ENCODE data around the gene LHFPL6. TPM values are rescaled to one million over a fixed set of nuclear protein-coding genes. Genes with fewer than 3 reads are reported as not detected.

The LHFPL6 gene
- total RNA-seq, 2 donors from 2014 or later = 0.53 to 2.8 TPM

GRCh38 chr13:39578821-39579291 lies 24.1 kb downstream of the LHFPL6 start:
- Mint-ChIP-seq H3K9me3 (no peaks in the 10 kb centered on the region), H3K27me3 (ENCODE audit: insufficient read depth) (no peaks in the 10 kb centered on the region), H3K36me3 (ENCODE audit: low read depth) (no peaks in the 10 kb centered on the region), H3K27ac (no peak overlapping the region), H3K4me3 (no peak overlapping the region), H3K4me1 (peaks cover 21% of the 10 kb centered on the region)
- H3K27ac ChIP-seq (ENCODE audit: low read depth, low read length) = no peak overlapping the region
- no peak for DNase-seq
- H3K9me3 ChIP-seq (ENCODE audit: control insufficient read depth, low read length) = no peaks in the 10 kb centered on the region
- TF ChIP-seq CTCF (conservative IDR thresholded peaks at IDR 0.05) = no peak
- whole genome bisulfite sequencing, 2 experiments (ENCODE audit: insufficient coverage in 1 of 2, insufficient read length in 1 of 2) = 82 to 100% methylated on average over 1 to 3 of the region's 3 CpGs
- no peaks in the 10 kb centered on the region for H3K27me3 ChIP-seq (ENCODE audit: control insufficient read depth, insufficient read depth, low read length, poor library complexity, severe bottlenecking)
- H3K4me3 ChIP-seq (ENCODE audit: low read length) = no peak overlapping the region
- H3K36me3 ChIP-seq (ENCODE audit: control insufficient read depth, insufficient read depth, low read length) = no peaks in the 10 kb centered on the region
- H3K9ac ChIP-seq (ENCODE audit: extremely low read depth, low read length, poor library complexity, severe bottlenecking) = no peak overlapping the region
- H3K4me1 ChIP-seq (ENCODE audit: control insufficient read depth, insufficient read depth, low read length) = no peaks in the 10 kb centered on the region

GRCh38 chr13:39577838-39578491 lies 25.0 kb downstream of the LHFPL6 start:
- Mint-ChIP-seq H3K9me3 (no peaks in the 10 kb centered on the region), H3K4me3 (no peak overlapping the region), H3K27ac (no peak overlapping the region), H3K36me3 (ENCODE audit: low read depth) (no peaks in the 10 kb centered on the region), H3K27me3 (ENCODE audit: insufficient read depth) (no peaks in the 10 kb centered on the region), H3K4me1 (peaks cover 21% of the 10 kb centered on the region)
- Histone ChIP-seq H3K27ac (ENCODE audit: low read depth, low read length) (no peak overlapping the region), H3K4me1 (ENCODE audit: control insufficient read depth, insufficient read depth, low read length) (no peaks in the 10 kb centered on the region), H3K4me3 (ENCODE audit: low read length) (no peak overlapping the region), H3K36me3 (ENCODE audit: control insufficient read depth, insufficient read depth, low read length) (no peaks in the 10 kb centered on the region), H3K27me3 (ENCODE audit: control insufficient read depth, insufficient read depth, low read length, poor library complexity, severe bottlenecking) (no peaks in the 10 kb centered on the region), H3K9ac (ENCODE audit: extremely low read depth, low read length, poor library complexity, severe bottlenecking) (no peak overlapping the region), H3K9me3 (ENCODE audit: control insufficient read depth, low read length) (no peaks in the 10 kb centered on the region)
- TF ChIP-seq CTCF (conservative IDR thresholded peaks at IDR 0.05) = no peak
- 83 to 92% methylated on average over 1 to 5 of the region's 5 CpGs for WGBS, 2 experiments (ENCODE audit: insufficient coverage in 1 of 2, insufficient read length in 1 of 2)
- no peak for DNase-seq

GRCh38 chr13:39577203-39577602 lies 25.8 kb downstream of the LHFPL6 start:
- TF ChIP-seq CTCF (conservative IDR thresholded peaks at IDR 0.05) = no peak
- H3K9me3 ChIP-seq (ENCODE audit: control insufficient read depth, low read length) = no peaks in the 10 kb centered on the region
- H3K9me3 Mint-ChIP-seq = no peaks in the 10 kb centered on the region
- no peak overlapping the region for H3K27ac ChIP-seq (ENCODE audit: low read depth, low read length)
- no peak overlapping the region for H3K27ac Mint-ChIP-seq
- no peaks in the 10 kb centered on the region for H3K4me1 ChIP-seq (ENCODE audit: control insufficient read depth, insufficient read depth, low read length)
- no peak overlapping the region for H3K4me3 Mint-ChIP-seq
- H3K9ac ChIP-seq (ENCODE audit: extremely low read depth, low read length, poor library complexity, severe bottlenecking) = no peak overlapping the region
- H3K4me3 ChIP-seq (ENCODE audit: low read length) = no peak overlapping the region
- H3K36me3 Mint-ChIP-seq (ENCODE audit: low read depth) = no peaks in the 10 kb centered on the region
- H3K27me3 ChIP-seq (ENCODE audit: control insufficient read depth, insufficient read depth, low read length, poor library complexity, severe bottlenecking) = no peaks in the 10 kb centered on the region
- no peaks in the 10 kb centered on the region for H3K27me3 Mint-ChIP-seq (ENCODE audit: insufficient read depth)
- no peak for DNase-seq
- no peaks in the 10 kb centered on the region for H3K36me3 ChIP-seq (ENCODE audit: control insufficient read depth, insufficient read depth, low read length)
- WGBS, 2 experiments (ENCODE audit: insufficient coverage in 1 of 2, insufficient read length in 1 of 2) = 92 to 100% methylated on average over 1 to 2 of the region's 2 CpGs
- H3K4me1 Mint-ChIP-seq = peaks cover 21% of the 10 kb centered on the region
